NB4 (cell line): Measurements from ENCODE around the gene GARIN6.

Experiments used
- CTCF ChIP-seq: IDR thresholded peaks from one replicate; pipeline ENCODE4 v1.5.1; 2012; ENCODE audit warnings: low read depth, low read length
- MAX ChIP-seq: IDR thresholded peaks from 2 replicates; pipeline ENCODE4 v1.6.1; 2011; ENCODE audit warnings: low read depth, low read length
- MYC ChIP-seq: IDR thresholded peaks from 2 replicates; pipeline ENCODE4 v1.6.1; 2011; ENCODE audit warnings: low read depth, low read length
- POLR2A ChIP-seq: IDR thresholded peaks from 2 replicates; pipeline ENCODE4 v1.6.1; 2011; ENCODE audit warnings: mild to moderate bottlenecking; ENCODE audit not compliant: insufficient read length; ENCODE audit errors: extremely low read depth

- no peak for TF ChIP-seq CTCF
- TF ChIP-seq MYC = no peak
- no peak for TF ChIP-seq POLR2A
- TF ChIP-seq MAX = no peak
Measured at GRCh38 chr12:99680276-99680675, 32.7 kb downstream of the GARIN6 start.
